Aorta (tissue), 5 donors: ENCODE data around the gene FOXL1. TPM values are rescaled to one million over a fixed set of nuclear protein-coding genes. Genes with fewer than 3 reads are reported as not detected.
"Not testable (repeated sequence)": the region's sequence is repeated elsewhere in the genome, so short reads cannot be mapped to it uniquely, and the experiment has no call there.

Source experiments
- ATAC-seq: fragments of 200-7000 bp; cut with Tn5 transposase; one replicate; pipeline ENCODE4 v1.9.1; 2022; ENCODE audit warnings: moderate library complexity; ENCODE audit not compliant: low FRiP score
- DNase-seq, 2 donors: peaks; one replicate each; pipeline ENCODE4 v3.0.0-alpha.2; 2020
- H3K27ac ChIP-seq, 2 donors: one replicate each; pipeline ENCODE4 v1.5.1; 2013; ENCODE audit warnings: low read length in 2 of 2, mild to moderate bottlenecking in 2 of 2, moderate library complexity in 2 of 2, control low read depth in 1 of 2, inconsistent platforms in 1 of 2, low read depth in 1 of 2
- H3K27me3 ChIP-seq, 2 donors: one replicate each; pipeline ENCODE4 v1.6.1; 2013; ENCODE audit warnings: control low read depth in 1 of 2, low read length in 1 of 2, mild to moderate bottlenecking in 1 of 2, moderate library complexity in 1 of 2; ENCODE audit not compliant: insufficient read depth in 2 of 2, control insufficient read depth in 1 of 2
- H3K36me3 ChIP-seq, 2 donors: one replicate each; pipeline ENCODE4 v1.6.1; 2013; ENCODE audit warnings: control low read depth in 1 of 2, low read length in 1 of 2, mild to moderate bottlenecking in 1 of 2; ENCODE audit not compliant: insufficient read depth in 2 of 2, control insufficient read depth in 1 of 2
- H3K4me1 ChIP-seq, 2 donors: one replicate each; pipeline ENCODE4 v1.6.1; 2013; ENCODE audit warnings: low read length in 2 of 2, control low read depth in 1 of 2, mild to moderate bottlenecking in 1 of 2, moderate library complexity in 1 of 2; ENCODE audit not compliant: insufficient read depth in 2 of 2, control insufficient read depth in 1 of 2
- H3K4me3 ChIP-seq, 2 donors: one replicate each; pipeline ENCODE4 v1.5.1; 2013; ENCODE audit warnings: low read length in 2 of 2, control low read depth in 1 of 2, mild to moderate bottlenecking in 1 of 2
- H3K9me3 ChIP-seq: one replicate; pipeline ENCODE4 v1.6.1; 2013; ENCODE audit warnings: mild to moderate bottlenecking, low read length; ENCODE audit not compliant: control insufficient read depth
- WGBS, 2 donors: extraction: QIAGEN DNeasy Blood & Tissue Kit; methylation state at CpG; one replicate each; pipeline ENCODE4 v1.1.7; 2013; 5-methylcytosine and 5-hydroxymethylcytosine counted together
- intact Hi-C, 2 donors: fragments of 100-400 bp; cut with DNase I; formaldehyde crosslinking; loops; one replicate each; pipeline versions ENCODE4 v1.14.2 to v1.15.0; 2022
- polyA plus RNA-seq, 2 donors: library from polyadenylated mRNA; stranded (reverse); fragments of 200-250 nt; gene quantifications; one replicate each; pipeline ENCODE4 v1.2.3, GENCODE V29; 2013
- total RNA-seq, 2 donors: library from RNA; stranded (reverse); fragmentation: NEBNext Ultra II Directional; extraction: Animal tissue kit (Norgen Biotek cat#: 25700); gene quantifications; one replicate each; pipeline ENCODE4 v1.2.1, GENCODE V29; 2021
- donor health status: healthy with polysubstance abuse.
- donor health status: Bipolar disorder and iron deficiency.
- donor health status: DM: no; HTN: no; CAD: no.
- donor health status: DM: no; HTN: no; CAD: no.
- donor health status: DM: yes; HTN: yes; CAD: no.

Gene FOXL1
- total and polyA plus RNA-seq, 4 donors = 4.3 to 34.4 (median 17.9) TPM

- DNase-seq (no peak), ATAC-seq (no peak)
- WGBS, 2 donors = 97 to 98% methylated on average over 3 of the region's 3 CpGs
- Histone ChIP-seq H3K9me3 (no peaks in the 10 kb centered on the region), H3K27ac (peak overlapping the region; percentile 56 to 89), H3K4me3 (no peak overlapping the region), H3K4me1 (peaks cover 11 to 21% of the 10 kb centered on the region in 2 donors), H3K27me3 (no peaks in the 10 kb centered on the region), H3K36me3 (no peaks in the 10 kb centered on the region)
- intact Hi-C loops = no loop called here
Observed at GRCh38 chr16:86587487-86587886, 9.1 kb downstream of the FOXL1 start.

DNA sequence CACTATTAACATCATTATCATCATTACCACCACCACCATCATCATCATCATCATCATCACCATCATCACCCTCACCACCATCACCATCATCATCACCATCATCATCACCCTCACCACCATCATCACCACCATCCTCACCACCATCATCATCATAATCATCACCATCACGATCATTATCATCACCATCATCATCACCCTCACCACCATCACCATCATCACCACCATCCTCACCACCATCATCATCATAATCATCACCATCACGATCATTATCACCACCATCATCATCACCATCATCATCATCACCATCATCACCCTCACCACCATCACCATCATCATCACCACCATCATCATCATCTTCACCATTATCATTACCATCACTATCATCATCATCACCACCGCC, 9.6 kb downstream of the FOXL1 start:
- DNase-seq, H3K4me3 ChIP-seq, H3K27me3 ChIP-seq, intact Hi-C loops, H3K36me3 ChIP-seq, H3K27ac ChIP-seq, ATAC-seq, H3K9me3 ChIP-seq: not testable (repeated sequence)
- H3K4me1 ChIP-seq = peaks cover 11 to 21% of the 10 kb centered on the region in 2 donors
- 96% methylated on average over 3 of the region's 3 CpGs for WGBS, 2 donors

DNA sequence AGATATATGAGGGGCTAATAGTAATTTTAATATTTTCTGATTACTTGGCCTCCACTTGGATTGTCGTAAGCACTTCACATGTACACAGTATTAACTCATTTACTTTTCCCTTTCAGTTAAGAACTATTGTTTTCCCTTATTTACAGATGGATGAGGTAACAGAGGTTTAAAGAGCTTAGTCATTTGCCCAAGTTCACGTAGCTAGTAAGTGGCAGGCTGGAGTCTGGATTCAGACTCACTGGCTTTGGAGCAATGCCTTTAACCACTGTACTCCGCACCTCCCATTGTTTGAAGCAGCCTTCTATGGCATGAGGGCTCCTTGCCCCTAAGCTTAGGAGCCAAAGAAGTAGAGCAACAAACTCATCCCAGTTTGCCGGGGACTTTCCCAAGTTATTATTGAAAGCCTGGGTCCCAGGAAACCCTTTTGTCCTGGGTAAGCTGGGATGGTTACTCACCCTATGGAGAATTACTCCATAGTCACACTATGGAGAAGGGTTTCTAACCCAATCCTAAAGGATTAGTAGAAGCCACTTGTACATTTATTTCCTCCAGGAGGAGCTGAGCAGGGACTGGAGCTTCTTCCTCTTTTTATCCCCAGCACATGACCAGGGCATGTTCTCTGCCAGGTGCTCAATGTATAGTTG, 12.3 kb downstream of the FOXL1 start:
- H3K27ac ChIP-seq = peak overlapping the region in 1 of 2 donors; percentile 42
- no peaks in the 10 kb centered on the region for H3K27me3 ChIP-seq
- ATAC-seq (no peak), DNase-seq (no peak)
- H3K4me3 ChIP-seq = no peak overlapping the region
- no peaks in the 10 kb centered on the region for H3K9me3 ChIP-seq
- 2 to 13% methylated on average over 4 of the region's 4 CpGs for WGBS, 2 donors
- peaks cover 14% of the 10 kb centered on the region in 2 donors for H3K4me1 ChIP-seq
- intact Hi-C loops = no loop called here
- H3K36me3 ChIP-seq = no peaks in the 10 kb centered on the region

DNA sequence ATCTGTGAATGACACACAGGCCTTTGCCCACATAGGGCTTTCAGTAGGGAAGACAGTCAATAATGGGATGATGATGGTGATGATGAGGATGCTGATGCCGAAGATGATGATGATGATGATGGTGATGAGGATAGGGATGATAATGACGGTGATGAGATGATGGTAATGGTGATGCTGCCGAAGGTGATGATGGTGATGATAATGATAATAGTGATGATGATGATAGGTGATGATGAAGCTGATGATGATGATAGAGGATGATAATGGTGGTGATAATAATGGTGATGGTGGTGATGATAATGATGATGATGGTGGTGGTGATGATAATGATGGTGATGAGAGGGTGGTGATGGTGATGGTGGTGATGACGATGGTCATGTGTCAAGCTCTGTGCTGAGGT, 12.9 kb downstream of the FOXL1 start:
- 96 to 97% methylated on average over 4 of the region's 4 CpGs for WGBS, 2 donors
- Histone ChIP-seq H3K27ac (no peak overlapping the region), H3K9me3 (no peaks in the 10 kb centered on the region), H3K4me3 (no peak overlapping the region), H3K27me3 (no peaks in the 10 kb centered on the region), H3K36me3 (no peaks in the 10 kb centered on the region), H3K4me1 (peaks cover 11 to 14% of the 10 kb centered on the region in 2 donors)
- no peak for DNase-seq
- intact Hi-C loops = no loop called here
- ATAC-seq = no peak

GRCh38 chr16:86593913-86594620, 15.7 kb downstream of the FOXL1 start:
- intact Hi-C loops = no loop called here
- Histone ChIP-seq H3K4me1 (peaks cover 7 to 18% of the 10 kb centered on the region in 2 donors), H3K4me3 (no peak overlapping the region), H3K27ac (peak overlapping the region; percentile 61 to 90), H3K36me3 (no peaks in the 10 kb centered on the region), H3K9me3 (no peaks in the 10 kb centered on the region), H3K27me3 (no peaks in the 10 kb centered on the region)
- no peak for ATAC-seq
- WGBS, 2 donors = 8 to 13% methylated on average over 13 of the region's 13 CpGs
- DNase-seq = no peak

- no peaks in the 10 kb centered on the region for H3K9me3 ChIP-seq
- H3K27me3 ChIP-seq = no peaks in the 10 kb centered on the region
- peak overlapping the region; percentile 61 to 97 for H3K27ac ChIP-seq
- no peak overlapping the region for H3K4me3 ChIP-seq
- no peaks in the 10 kb centered on the region for H3K36me3 ChIP-seq
- ATAC-seq (no peak), DNase-seq (no peak)
- H3K4me1 ChIP-seq = peaks cover 7 to 18% of the 10 kb centered on the region in 2 donors
- intact Hi-C loops = no loop called here
- WGBS, 2 donors = 4 to 6% methylated on average over 8 of the region's 8 CpGs
Observed at GRCh38 chr16:86594721-86595120, 16.4 kb downstream of the FOXL1 start.

- H3K36me3 ChIP-seq = no peaks in the 10 kb centered on the region
- DNase-seq = no peak
- ATAC-seq = no peak
- peak overlapping the region; percentile 73 to 97 for H3K27ac ChIP-seq
- 21 to 26% methylated on average over 10 of the region's 10 CpGs for WGBS, 2 donors
- H3K4me1 ChIP-seq = peaks cover 4 to 12% of the 10 kb centered on the region in 2 donors
- no peaks in the 10 kb centered on the region for H3K9me3 ChIP-seq
- intact Hi-C loops = no loop called here
- no peak overlapping the region for H3K4me3 ChIP-seq
- H3K27me3 ChIP-seq = no peaks in the 10 kb centered on the region
Observed at GRCh38 chr16:86595983-86596605, 17.7 kb downstream of the FOXL1 start.

DNA sequence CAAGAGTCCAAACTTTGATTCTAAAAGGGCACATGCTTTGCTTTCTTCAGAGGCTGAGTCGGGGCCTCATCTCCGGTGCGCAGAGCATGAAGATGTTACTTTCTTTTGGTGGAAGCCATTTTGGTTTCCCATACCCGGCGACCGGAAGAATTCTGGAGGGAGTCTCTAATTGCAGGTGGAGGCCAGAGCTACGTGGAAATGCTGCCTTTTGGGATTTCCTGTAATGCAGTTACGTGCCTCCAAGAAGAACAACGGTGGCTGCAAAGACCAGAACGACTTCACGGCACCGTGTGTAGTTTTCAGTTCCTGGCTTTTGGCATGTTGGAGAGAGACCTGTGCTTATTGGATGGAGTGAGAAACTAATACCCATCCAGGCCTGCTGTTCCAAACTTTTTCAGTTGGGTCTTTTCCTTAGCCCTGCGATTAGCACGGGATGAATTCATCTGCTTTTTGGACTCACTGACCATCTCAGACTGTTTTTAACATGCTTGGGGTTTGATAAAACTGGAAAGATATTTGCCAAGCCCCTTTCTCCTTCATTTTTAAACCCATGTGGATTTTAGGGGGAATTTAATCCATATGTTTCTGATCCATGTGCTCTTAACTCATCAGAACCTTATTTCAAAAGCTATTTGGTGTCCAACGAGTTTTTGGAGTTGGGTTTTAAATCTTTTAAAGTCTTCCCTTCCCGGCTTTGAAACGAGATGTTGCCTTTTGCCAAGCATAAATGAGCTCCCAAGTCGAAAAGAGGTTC, 19.0 kb downstream of the FOXL1 start:
- no peaks in the 10 kb centered on the region for H3K36me3 ChIP-seq
- intact Hi-C loops = no loop called here
- H3K27me3 ChIP-seq = no peaks in the 10 kb centered on the region
- H3K4me3 ChIP-seq = no peak overlapping the region
- peak overlapping the region; percentile 73 to 97 for H3K27ac ChIP-seq
- peaks cover 4 to 13% of the 10 kb centered on the region in 2 donors for H3K4me1 ChIP-seq
- no peaks in the 10 kb centered on the region for H3K9me3 ChIP-seq
- no peak for DNase-seq
- WGBS, 2 donors = 23 to 27% methylated on average over 18 of the region's 18 CpGs
- ATAC-seq = no peak
